Endodermal cell (in vitro differentiated cells): ENCODE results near the gene CAPN5. TPM values are rescaled to one million over a fixed set of nuclear protein-coding genes. Genes with fewer than 3 reads are reported as not detected.

Experiments
- DNase-seq: peaks from one replicate; pipeline ENCODE4 v3.0.0-alpha.2; 2017
- H3K27ac ChIP-seq: 2 replicates; pipeline ENCODE4 v1.5.1; 2013; ENCODE audit warnings: mild to moderate bottlenecking, low read depth, low read length, moderate library complexity
- H3K27me3 ChIP-seq: 2 replicates; pipeline ENCODE4 v1.6.1; 2013; ENCODE audit warnings: mild to moderate bottlenecking, low read length, moderate library complexity; ENCODE audit not compliant: insufficient read depth, control insufficient read depth, poor library complexity, severe bottlenecking
- H3K36me3 ChIP-seq: 2 replicates; pipeline ENCODE4 v1.7.0; 2013; ENCODE audit warnings: mild to moderate bottlenecking, low read length, moderate library complexity; ENCODE audit not compliant: control insufficient read depth, insufficient read depth
- H3K4me1 ChIP-seq: one replicate; pipeline ENCODE4 v1.7.0; 2013; ENCODE audit warnings: low read length; ENCODE audit not compliant: control insufficient read depth, insufficient read depth
- H3K4me3 ChIP-seq: 2 replicates; pipeline ENCODE4 v1.5.1; 2013; ENCODE audit warnings: mild to moderate bottlenecking, low read length, moderate library complexity
- H3K9ac ChIP-seq: 2 replicates; pipeline ENCODE4 v1.6.1; 2013; ENCODE audit warnings: mild to moderate bottlenecking, low read length, moderate library complexity; ENCODE audit not compliant: poor library complexity, severe bottlenecking; ENCODE audit errors: extremely low read depth
- H3K9me3 ChIP-seq: 2 replicates; pipeline ENCODE4 v1.6.1; 2013; ENCODE audit warnings: mild to moderate bottlenecking, low read length, moderate library complexity; ENCODE audit not compliant: control insufficient read depth
- H3K27ac Mint-ChIP-seq: 2 replicates; pipeline ENCODE4 v1.8.0; 2020; ENCODE audit warnings: mixed read lengths
- H3K27me3 Mint-ChIP-seq: 2 replicates; pipeline ENCODE4 v1.8.0; 2021; ENCODE audit warnings: mild to moderate bottlenecking, mixed read lengths; ENCODE audit not compliant: insufficient read depth
- H3K36me3 Mint-ChIP-seq: 2 replicates; pipeline ENCODE4 v1.8.0; 2020; ENCODE audit warnings: low read depth, mixed read lengths
- H3K4me1 Mint-ChIP-seq: 2 replicates; pipeline ENCODE4 v1.8.0; 2020; ENCODE audit warnings: mixed read lengths
- H3K4me3 Mint-ChIP-seq: 2 replicates; pipeline ENCODE4 v1.8.0; 2020; ENCODE audit warnings: mild to moderate bottlenecking, moderate library complexity, mixed read lengths
- H3K9me3 Mint-ChIP-seq: 2 replicates; pipeline ENCODE4 v1.8.0; 2020; ENCODE audit warnings: mild to moderate bottlenecking, mixed read lengths
- CTCF ChIP-seq: fragments of 200-600 bp; sonication (generic); conservative IDR thresholded peaks from 2 replicates; pipeline ENCODE4 v1.5.0; 2021; ENCODE audit warnings: antibody characterized with exemption, mild to moderate bottlenecking
- WGBS, 2 experiments: methylation state at CpG; one replicate each; pipeline versions ENCODE4 v1.1.5 to v1.1.7; 2013; ENCODE audit warnings: missing lambda C conversion rate in 2 of 2, mixed read lengths in 1 of 2; ENCODE audit not compliant: insufficient coverage in 1 of 2, insufficient read length in 1 of 2; 5-methylcytosine and 5-hydroxymethylcytosine counted together
- total RNA-seq, 2 donors: library from RNA; stranded (reverse); fragmentation: NEBNext Ultra II Directional in 1 of 2; extraction: Animal tissue kit (Norgen Biotek cat#: 25700) in 1 of 2; gene quantifications; 2 replicates in 1 of 2; 3 replicates in 1 of 2; pipeline ENCODE4 v1.2.1, GENCODE V29; 2021

The CAPN5 gene
- total RNA-seq, 2 donors from 2014 or later = 17.5 to 21.5 TPM

- Histone ChIP-seq H3K9me3 (peaks cover 5% of the 10 kb centered on the region), H3K9ac (no peak overlapping the region), H3K4me3 (no peak overlapping the region), H3K27me3 (no peaks in the 10 kb centered on the region), H3K27ac (no peak overlapping the region), H3K4me1 (no peaks in the 10 kb centered on the region), H3K36me3 (no peaks in the 10 kb centered on the region)
- H3K9me3 Mint-ChIP-seq = peaks cover 6% of the 10 kb centered on the region
- peaks cover 3% of the 10 kb centered on the region for H3K27me3 Mint-ChIP-seq
- no peak overlapping the region for H3K4me3 Mint-ChIP-seq
- H3K36me3 Mint-ChIP-seq = peaks cover 4% of the 10 kb centered on the region
- no peak for TF ChIP-seq CTCF
- H3K4me1 Mint-ChIP-seq = no peaks in the 10 kb centered on the region
- H3K27ac Mint-ChIP-seq = no peak overlapping the region
- peak; percentile 43 for DNase-seq
- WGBS, 2 experiments = 91% methylated on average over 5 of the region's 5 CpGs; no CpG with 5 or more reads in 1 of the 2 experiments
Measured at GRCh38 chr11:77074205-77074604, 7.4 kb downstream of the CAPN5 start.

- Mint-ChIP-seq H3K36me3 (peaks cover 4% of the 10 kb centered on the region), H3K27me3 (peaks cover under 1% of the 10 kb centered on the region), H3K4me3 (no peak overlapping the region), H3K27ac (no peak overlapping the region), H3K4me1 (no peaks in the 10 kb centered on the region), H3K9me3 (peaks cover 6% of the 10 kb centered on the region)
- peaks cover 8% of the 10 kb centered on the region for H3K9me3 ChIP-seq
- H3K4me1 ChIP-seq = no peaks in the 10 kb centered on the region
- no peak overlapping the region for H3K27ac ChIP-seq
- WGBS, 2 experiments = 84 to 94% methylated on average over 7 to 13 of the region's 15 CpGs
- H3K27me3 ChIP-seq = no peaks in the 10 kb centered on the region
- no peak for TF ChIP-seq CTCF
- H3K36me3 ChIP-seq = no peaks in the 10 kb centered on the region
- no peak overlapping the region for H3K9ac ChIP-seq
- H3K4me3 ChIP-seq = no peak overlapping the region
- DNase-seq = peak; percentile 22
Measured at GRCh38 chr11:77074626-77075221, 8.0 kb downstream of the CAPN5 start.

GRCh38 chr11:77075425-77075905 is 8.7 kb downstream of the CAPN5 start:
- H3K36me3 Mint-ChIP-seq = peaks cover 4% of the 10 kb centered on the region
- no peaks in the 10 kb centered on the region for H3K4me1 Mint-ChIP-seq
- H3K27ac Mint-ChIP-seq = no peak overlapping the region
- Histone ChIP-seq H3K27me3 (no peaks in the 10 kb centered on the region), H3K4me3 (no peak overlapping the region), H3K9me3 (peaks cover 10% of the 10 kb centered on the region), H3K36me3 (no peaks in the 10 kb centered on the region), H3K9ac (no peak overlapping the region), H3K27ac (no peak overlapping the region), H3K4me1 (no peaks in the 10 kb centered on the region)
- no peak for TF ChIP-seq CTCF
- 94 to 96% methylated on average over 3 to 5 of the region's 5 CpGs for WGBS, 2 experiments
- H3K27me3 Mint-ChIP-seq = no peaks in the 10 kb centered on the region
- no peak overlapping the region for H3K4me3 Mint-ChIP-seq
- peaks cover 6% of the 10 kb centered on the region for H3K9me3 Mint-ChIP-seq
- peak; percentile 31 for DNase-seq
